DOHH2 (cell line): Measurements from ENCODE around the gene RNASET2.

Source experiments
- EZH2phosphoT487 ChIP-seq: fragments of 200-600 bp; sonication (generic); IDR thresholded peaks from 2 replicates; pipeline ENCODE4 v1.6.1; 2017; ENCODE audit warnings: borderline replicate concordance, mild to moderate bottlenecking, antibody characterized with exemption, low read length, moderate library complexity, mixed read lengths
- TF ChIP-seq, protein P1 (sequence below): fragments of 200-600 bp; sonication (generic); IDR thresholded peaks from one replicate; pipeline ENCODE4 v1.5.1; 2014; ENCODE audit warnings: antibody characterized with exemption, mild to moderate bottlenecking, low read depth, low read length; ENCODE audit not compliant: poor library complexity, severe bottlenecking

DNA sequence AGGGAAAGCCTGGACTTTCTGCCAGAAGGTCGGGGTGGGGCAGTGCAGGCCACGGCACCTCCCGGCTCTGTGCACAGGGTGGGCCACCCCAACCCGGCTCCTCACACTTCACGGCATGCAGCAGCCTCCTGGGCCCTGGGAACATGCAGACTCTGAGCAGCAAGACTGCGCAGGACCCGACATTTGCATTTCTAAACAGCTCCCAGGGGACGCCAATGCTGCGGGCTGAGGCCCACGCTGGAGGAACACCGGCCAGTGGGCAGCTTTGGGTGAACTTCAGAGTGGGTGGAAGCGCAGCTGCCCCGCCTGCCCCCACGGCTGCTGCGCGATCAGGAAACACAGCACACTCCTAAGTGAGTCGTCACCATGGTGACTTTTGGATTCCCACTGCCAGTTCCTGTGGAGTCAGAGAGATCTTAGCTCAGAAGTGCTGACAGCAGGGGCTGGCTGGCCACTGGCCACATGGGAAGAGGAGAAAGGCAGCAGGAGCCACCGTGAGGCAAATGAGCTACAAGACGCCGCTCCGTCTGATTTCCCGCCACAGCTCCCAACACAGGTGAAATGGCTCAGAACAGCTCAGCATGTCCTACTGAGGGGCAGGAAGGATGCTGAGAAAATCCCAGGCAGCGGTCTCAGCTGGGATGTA lies 52.1 kb downstream of the RNASET2 start:
- TF ChIP-seq, protein P1, sequence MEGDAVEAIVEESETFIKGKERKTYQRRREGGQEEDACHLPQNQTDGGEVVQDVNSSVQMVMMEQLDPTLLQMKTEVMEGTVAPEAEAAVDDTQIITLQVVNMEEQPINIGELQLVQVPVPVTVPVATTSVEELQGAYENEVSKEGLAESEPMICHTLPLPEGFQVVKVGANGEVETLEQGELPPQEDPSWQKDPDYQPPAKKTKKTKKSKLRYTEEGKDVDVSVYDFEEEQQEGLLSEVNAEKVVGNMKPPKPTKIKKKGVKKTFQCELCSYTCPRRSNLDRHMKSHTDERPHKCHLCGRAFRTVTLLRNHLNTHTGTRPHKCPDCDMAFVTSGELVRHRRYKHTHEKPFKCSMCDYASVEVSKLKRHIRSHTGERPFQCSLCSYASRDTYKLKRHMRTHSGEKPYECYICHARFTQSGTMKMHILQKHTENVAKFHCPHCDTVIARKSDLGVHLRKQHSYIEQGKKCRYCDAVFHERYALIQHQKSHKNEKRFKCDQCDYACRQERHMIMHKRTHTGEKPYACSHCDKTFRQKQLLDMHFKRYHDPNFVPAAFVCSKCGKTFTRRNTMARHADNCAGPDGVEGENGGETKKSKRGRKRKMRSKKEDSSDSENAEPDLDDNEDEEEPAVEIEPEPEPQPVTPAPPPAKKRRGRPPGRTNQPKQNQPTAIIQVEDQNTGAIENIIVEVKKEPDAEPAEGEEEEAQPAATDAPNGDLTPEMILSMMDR = no peak
- TF ChIP-seq EZH2phosphoT487 = no peak
